HEK293T (cell line): ENCODE data around the gene SNX33.
"Not testable (repeated sequence)": the region's sequence is repeated elsewhere in the genome, so short reads cannot be mapped to it uniquely, and the experiment has no call there.

Source experiments
- ARNT ChIP-seq: fragments of 450-650 bp; IDR thresholded peaks from 2 replicates; pipeline ENCODE4 v1.6.1; 2017; ENCODE audit warnings: mild to moderate bottlenecking
- BHLHE40 ChIP-seq: fragments of 450-650 bp; IDR thresholded peaks from 2 replicates; pipeline ENCODE4 v1.6.1; 2016; ENCODE audit warnings: mild to moderate bottlenecking, moderate library complexity, borderline replicate concordance
- ELF4 ChIP-seq: fragments of 450-650 bp; IDR thresholded peaks from 2 replicates; pipeline ENCODE4 v1.6.1; 2017; ENCODE audit warnings: antibody characterized with exemption
- FOXA1 ChIP-seq: fragments of 450-650 bp; IDR thresholded peaks from 2 replicates; pipeline ENCODE4 v1.6.1; 2016; ENCODE audit warnings: mild to moderate bottlenecking
- FOXK2 ChIP-seq: fragments of 450-650 bp; IDR thresholded peaks from 2 replicates; pipeline ENCODE4 v1.6.1; 2016; ENCODE audit warnings: mild to moderate bottlenecking
- FOXM1 ChIP-seq: fragments of 450-650 bp; IDR thresholded peaks from 2 replicates; pipeline ENCODE4 v1.6.1; 2017; ENCODE audit warnings: mild to moderate bottlenecking, borderline replicate concordance
- L3MBTL2 ChIP-seq: fragments of 450-650 bp; conservative IDR thresholded peaks from 2 replicates; pipeline ENCODE4 v1.6.1; 2016; ENCODE audit warnings: mild to moderate bottlenecking
- NFRKB ChIP-seq: fragments of 450-650 bp; IDR thresholded peaks from 2 replicates; pipeline ENCODE4 v1.6.1; 2016; ENCODE audit warnings: mild to moderate bottlenecking, moderate library complexity
- SP1 ChIP-seq: fragments of 450-650 bp; IDR thresholded peaks from 2 replicates; pipeline ENCODE4 v1.6.1; 2017
- SUZ12 ChIP-seq: fragments of 450-650 bp; IDR thresholded peaks from 2 replicates; pipeline ENCODE4 v1.6.1; 2016; ENCODE audit warnings: mild to moderate bottlenecking
- ZNF384 ChIP-seq: fragments of 450-650 bp; IDR thresholded peaks from 2 replicates; pipeline ENCODE4 v1.6.1; 2016
- TF ChIP-seq, protein P1 (sequence below): fragments of 450-650 bp; IDR thresholded peaks from 2 replicates; pipeline ENCODE4 v1.6.1; 2016

DNA sequence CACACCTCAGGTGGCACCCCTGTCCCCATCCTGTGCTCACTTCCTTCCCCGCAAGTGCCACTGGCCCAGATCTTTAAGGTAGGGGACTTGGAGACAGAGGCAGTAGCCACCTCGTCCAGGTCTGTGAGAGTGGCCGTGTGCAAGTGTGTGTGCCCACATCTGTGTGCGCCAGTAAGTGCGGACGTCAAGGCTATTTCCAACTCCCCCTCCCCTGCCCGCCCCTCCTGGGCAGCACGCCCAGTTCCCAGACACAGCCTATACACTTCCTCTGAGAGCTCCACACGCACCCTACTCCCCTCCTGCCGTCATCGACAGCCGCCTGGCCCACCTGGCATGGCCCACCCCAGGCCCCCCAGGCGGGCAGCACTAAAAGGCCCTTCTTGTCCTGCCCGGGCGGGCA is 61.7 kb downstream of the SNX33 start:
- not testable (repeated sequence) for TF ChIP-seq FOXA1, SP1, FOXM1, ELF4, BHLHE40, ARNT, SUZ12, L3MBTL2, NFRKB, FOXK2, ZNF384
- TF ChIP-seq, protein P1, sequence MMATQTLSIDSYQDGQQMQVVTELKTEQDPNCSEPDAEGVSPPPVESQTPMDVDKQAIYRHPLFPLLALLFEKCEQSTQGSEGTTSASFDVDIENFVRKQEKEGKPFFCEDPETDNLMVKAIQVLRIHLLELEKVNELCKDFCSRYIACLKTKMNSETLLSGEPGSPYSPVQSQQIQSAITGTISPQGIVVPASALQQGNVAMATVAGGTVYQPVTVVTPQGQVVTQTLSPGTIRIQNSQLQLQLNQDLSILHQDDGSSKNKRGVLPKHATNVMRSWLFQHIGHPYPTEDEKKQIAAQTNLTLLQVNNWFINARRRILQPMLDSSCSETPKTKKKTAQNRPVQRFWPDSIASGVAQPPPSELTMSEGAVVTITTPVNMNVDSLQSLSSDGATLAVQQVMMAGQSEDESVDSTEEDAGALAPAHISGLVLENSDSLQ: not testable (repeated sequence)
